Epithelial cell of proximal tubule (primary cell): Measurements from ENCODE around the gene TNNT3. TPM values are rescaled to one million over a fixed set of nuclear protein-coding genes. Genes with fewer than 3 reads are reported as not detected.

ENCODE experiments used
- DNase-seq: peaks from one replicate; pipeline ENCODE4 v3.0.0-alpha.2; 2011; ENCODE audit warnings: low read depth
- H3K4me3 ChIP-seq: 2 replicates; pipeline ENCODE4 v1.5.1; 2011; ENCODE audit warnings: low read depth, mild to moderate bottlenecking, low read length
- total RNA-seq: library from RNA; depleted of rRNA; stranded (reverse); fragments of >200 nt; gene quantifications from 2 replicates; pipeline ENCODE4 v1.2.3, GENCODE V29; 2015
- TF ChIP-seq, protein P1 (sequence below): conservative IDR thresholded peaks from 2 replicates; pipeline ENCODE4 v1.5.1; 2012; ENCODE audit warnings: low read depth, mild to moderate bottlenecking, low read length

The TNNT3 gene
- total RNA-seq, 1 donor from 2014 or later: not detected

GRCh38 chr11:1921574-1922141, 2.2 kb downstream of the TNNT3 start:
- no peak for DNase-seq

GRCh38 chr11:1922481-1923081, 3.1 kb downstream of the TNNT3 start:
- TF ChIP-seq, protein P1, sequence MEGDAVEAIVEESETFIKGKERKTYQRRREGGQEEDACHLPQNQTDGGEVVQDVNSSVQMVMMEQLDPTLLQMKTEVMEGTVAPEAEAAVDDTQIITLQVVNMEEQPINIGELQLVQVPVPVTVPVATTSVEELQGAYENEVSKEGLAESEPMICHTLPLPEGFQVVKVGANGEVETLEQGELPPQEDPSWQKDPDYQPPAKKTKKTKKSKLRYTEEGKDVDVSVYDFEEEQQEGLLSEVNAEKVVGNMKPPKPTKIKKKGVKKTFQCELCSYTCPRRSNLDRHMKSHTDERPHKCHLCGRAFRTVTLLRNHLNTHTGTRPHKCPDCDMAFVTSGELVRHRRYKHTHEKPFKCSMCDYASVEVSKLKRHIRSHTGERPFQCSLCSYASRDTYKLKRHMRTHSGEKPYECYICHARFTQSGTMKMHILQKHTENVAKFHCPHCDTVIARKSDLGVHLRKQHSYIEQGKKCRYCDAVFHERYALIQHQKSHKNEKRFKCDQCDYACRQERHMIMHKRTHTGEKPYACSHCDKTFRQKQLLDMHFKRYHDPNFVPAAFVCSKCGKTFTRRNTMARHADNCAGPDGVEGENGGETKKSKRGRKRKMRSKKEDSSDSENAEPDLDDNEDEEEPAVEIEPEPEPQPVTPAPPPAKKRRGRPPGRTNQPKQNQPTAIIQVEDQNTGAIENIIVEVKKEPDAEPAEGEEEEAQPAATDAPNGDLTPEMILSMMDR: no peak
- DNase-seq: no peak
- no peak overlapping the region for H3K4me3 ChIP-seq

More at GRCh38 chr11:1921574-1922141, 2.2 kb downstream of the TNNT3 start:
- TF ChIP-seq, protein P1: no peak
- H3K4me3 ChIP-seq: no peak overlapping the region

DNA sequence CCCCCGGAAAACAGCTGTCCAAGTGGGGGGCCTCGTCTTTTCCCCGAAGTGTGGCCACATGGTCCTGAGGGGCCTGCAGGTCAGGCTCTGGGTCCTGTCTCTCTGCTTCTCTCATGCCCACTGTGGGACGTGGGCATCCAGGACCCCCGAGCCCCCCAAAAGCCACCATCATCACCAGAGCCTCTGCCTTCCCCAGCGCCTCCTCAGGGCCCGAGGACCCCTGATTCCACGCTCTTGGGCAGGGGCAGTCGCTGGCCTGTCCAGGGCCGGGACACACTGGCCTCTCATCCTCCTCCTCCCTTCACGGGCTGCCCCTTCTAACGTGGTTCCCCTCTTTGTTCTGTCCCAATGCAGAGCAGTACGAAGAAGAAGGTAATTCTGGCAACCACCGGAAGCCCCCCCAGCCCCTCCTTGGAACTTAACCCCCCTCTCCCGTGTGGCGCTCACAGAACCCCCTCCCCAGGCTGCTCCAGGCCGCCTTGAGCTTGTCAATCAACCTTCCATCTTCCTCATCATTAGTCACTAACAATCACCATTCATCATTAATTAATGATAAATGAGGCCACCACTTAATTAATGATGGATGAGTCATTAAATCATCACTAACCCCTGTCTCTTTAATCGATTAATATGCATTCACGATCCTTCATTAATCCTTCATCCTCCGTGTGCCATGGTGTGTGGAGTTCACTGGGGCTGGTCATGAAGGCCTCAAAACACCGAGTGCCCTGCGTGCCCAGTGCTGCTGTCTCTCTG, 3.9 kb downstream of the TNNT3 start:
- H3K4me3 ChIP-seq: no peak overlapping the region
- TF ChIP-seq, protein P1: no peak
- DNase-seq: no peak

DNA sequence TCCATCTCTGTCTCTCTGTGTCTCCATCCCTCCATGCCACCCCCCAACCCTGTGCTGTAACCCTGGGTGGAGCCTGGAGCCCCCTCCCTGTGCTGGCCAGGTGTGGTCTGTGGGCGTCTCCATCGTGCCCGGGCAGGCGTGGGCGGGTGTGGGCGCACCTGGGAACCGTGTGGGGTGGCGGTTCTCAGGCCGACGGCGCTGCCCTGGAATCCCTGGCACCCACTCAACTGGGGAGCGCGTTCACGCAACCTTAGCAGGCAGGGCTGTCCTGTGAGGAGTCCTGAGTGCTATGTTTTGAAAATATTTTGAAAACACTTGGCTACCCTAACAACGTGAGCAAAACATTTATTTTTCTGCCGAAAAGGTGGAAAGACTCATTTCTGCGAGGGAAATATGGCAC, 4.7 kb downstream of the TNNT3 start:
- H3K4me3 ChIP-seq: no peak overlapping the region
- TF ChIP-seq, protein P1: no peak
- no peak for DNase-seq

- TF ChIP-seq, protein P1: no peak
- H3K4me3 ChIP-seq: no peak overlapping the region
- no peak for DNase-seq
Measured at GRCh38 chr11:1924646-1925372, 5.3 kb downstream of the TNNT3 start.

GRCh38 chr11:1925373-1926155, 6.1 kb downstream of the TNNT3 start:
- TF ChIP-seq, protein P1: no peak
- no peak overlapping the region for H3K4me3 ChIP-seq
- no peak for DNase-seq
